Caco-2 (cell line): ENCODE results near the gene MARCHF9. TPM values are rescaled to one million over a fixed set of nuclear protein-coding genes. Genes with fewer than 3 reads are reported as not detected.

Source experiments
- BruUV-seq: library from RNA; stranded (reverse); fragments of 400-500 nt; replicated peaks from 2 replicates; lab custom pipeline; 2021; lab: Mats Ljungman, UMichigan
- CTCF ChIA-PET: fragments of 300-600 bp; sonication (Branson Sonifier 250); formaldehyde crosslinking; loops from one replicate; lab custom pipeline; 2022; ENCODE audit warnings: antibody characterized with exemption; lab: Charles Lee
- POLR2A ChIA-PET: fragments of 300-600 bp; sonication (Branson Sonifier 250); formaldehyde crosslinking; loops from one replicate; lab custom pipeline; 2022; ENCODE audit warnings: antibody characterized with exemption; lab: Charles Lee
- DNase-seq, 2 experiments: peaks; one replicate each; pipeline versions ENCODE4 v3.0.0 to v3.0.0-alpha.2; 2020 to 2022
- H3K27me3 ChIP-seq: replicated peaks from 2 replicates; pipeline ENCODE4 v1.6.0; 2011; ENCODE audit warnings: low read length; ENCODE audit not compliant: control insufficient read depth, insufficient read depth
- H3K36me3 ChIP-seq: 2 replicates; pipeline ENCODE4 v1.5.1; 2011; ENCODE audit warnings: low read length; ENCODE audit not compliant: control insufficient read depth, insufficient read depth
- H3K4me1 ChIP-seq: fragments of 250-450 bp; sonication (Bioruptor Pico); 2 replicates; pipeline ENCODE4 v1.5.1; 2020; ENCODE audit warnings: mild to moderate bottlenecking
- H3K4me3 ChIP-seq: 2 replicates; pipeline ENCODE4 v1.5.1; 2011; ENCODE audit warnings: low read depth, mild to moderate bottlenecking, control low read depth, low read length
- H3K9me3 ChIP-seq: fragments of 250-450 bp; sonication (Bioruptor Pico); 2 replicates; pipeline ENCODE4 v1.5.1; 2020; ENCODE audit warnings: mild to moderate bottlenecking, moderate library complexity
- H3K27ac Mint-ChIP-seq: one replicate; pipeline ENCODE4 v1.8.0; 2022; ENCODE audit warnings: mixed read lengths; ENCODE audit not compliant: unreplicated experiment
- H3K27me3 Mint-ChIP-seq: one replicate; pipeline ENCODE4 v1.8.0; 2022; ENCODE audit warnings: mixed read lengths; ENCODE audit not compliant: insufficient read depth, unreplicated experiment
- H3K36me3 Mint-ChIP-seq: one replicate; pipeline ENCODE4 v1.8.0; 2022; ENCODE audit warnings: mild to moderate bottlenecking, mixed read lengths; ENCODE audit not compliant: insufficient read depth, unreplicated experiment
- H3K4me1 Mint-ChIP-seq: one replicate; pipeline ENCODE4 v1.8.0; 2022; ENCODE audit warnings: low read depth, mixed read lengths; ENCODE audit not compliant: unreplicated experiment
- H3K4me3 Mint-ChIP-seq: one replicate; pipeline ENCODE4 v1.8.0; 2022; ENCODE audit warnings: mild to moderate bottlenecking, moderate library complexity, mixed read lengths; ENCODE audit not compliant: unreplicated experiment
- H3K9me3 Mint-ChIP-seq: one replicate; pipeline ENCODE4 v1.8.0; 2022; ENCODE audit warnings: mixed read lengths; ENCODE audit not compliant: unreplicated experiment
- intact Hi-C: fragments of 100-400 bp; cut with micrococcal nuclease; formaldehyde crosslinking; loops from one replicate; pipeline ENCODE4 v1.10.0; 2022; ENCODE audit not compliant: unreplicated experiment
- total RNA-seq: library from RNA; stranded (reverse); gene quantifications from 2 replicates; pipeline ENCODE4 v1.2.3, GENCODE V29; 2022
- TF ChIP-seq, protein P1 (sequence below), 2 experiments: fragments of 200-600 bp in 1 of 2; IDR thresholded peaks; 1 replicate in 1 of 2; 2 replicates in 1 of 2; pipeline versions ENCODE4 v1.5.1 to v1.8.0; 2011 to 2022; ENCODE audit warnings: antibody characterized with exemption in 1 of 2, control low read depth in 1 of 2, inconsistent platforms in 1 of 2, low read depth in 1 of 2, low read length in 1 of 2, mild to moderate bottlenecking in 1 of 2, moderate library complexity in 1 of 2; ENCODE audit not compliant: insufficient read depth in 1 of 2, severe bottlenecking in 1 of 2, unreplicated experiment in 1 of 2

The MARCHF9 gene
- total RNA-seq, 1 experiment from 2014 or later = 11.0 TPM

DNA sequence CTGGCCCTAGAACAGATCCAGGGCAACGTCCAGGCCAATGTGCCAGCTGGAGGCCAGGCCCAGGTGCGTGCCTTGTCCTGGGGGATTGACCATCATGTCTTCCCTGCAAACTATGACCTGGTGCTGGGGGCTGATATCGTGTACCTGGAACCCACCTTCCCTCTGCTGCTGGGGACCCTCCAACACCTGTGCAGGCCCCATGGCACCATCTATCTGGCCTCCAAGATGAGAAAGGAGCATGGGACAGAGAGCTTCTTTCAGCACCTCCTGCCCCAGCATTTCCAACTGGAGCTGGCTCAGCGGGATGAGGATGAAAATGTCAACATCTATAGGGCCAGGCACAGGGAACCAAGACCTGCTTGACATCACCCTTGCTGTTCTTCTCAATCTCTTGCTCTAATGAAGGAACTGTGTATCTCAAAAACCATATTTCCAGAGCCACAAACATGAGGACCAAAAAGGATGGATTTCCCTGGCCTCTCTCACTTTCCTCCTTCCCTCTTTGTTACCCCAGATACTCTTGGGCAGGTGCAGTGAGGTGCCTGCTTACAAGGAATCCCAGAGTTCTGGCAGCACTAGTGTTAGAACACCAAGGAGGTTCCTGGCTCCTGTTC, 25.5 kb downstream of the MARCHF9 start:
- H3K4me3 ChIP-seq = no peak overlapping the region
- Mint-ChIP-seq H3K9me3 (no peaks in the 10 kb centered on the region), H3K4me1 (no peaks in the 10 kb centered on the region), H3K36me3 (peaks cover 15% of the 10 kb centered on the region), H3K27me3 (no peaks in the 10 kb centered on the region), H3K27ac (no peak overlapping the region), H3K4me3 (no peak overlapping the region)
- ChIA-PET CTCF (interaction anchor here (1.0 to 1.2 kb wide), 2 partner anchors 8 to 21 kb away, joined by 3 read pairs; partner anchors contain the start of genes EEF1AKMT3 and METTL1), POLR2A (no interaction called here)
- H3K4me1 ChIP-seq = no peaks in the 10 kb centered on the region
- TF ChIP-seq, protein P1, sequence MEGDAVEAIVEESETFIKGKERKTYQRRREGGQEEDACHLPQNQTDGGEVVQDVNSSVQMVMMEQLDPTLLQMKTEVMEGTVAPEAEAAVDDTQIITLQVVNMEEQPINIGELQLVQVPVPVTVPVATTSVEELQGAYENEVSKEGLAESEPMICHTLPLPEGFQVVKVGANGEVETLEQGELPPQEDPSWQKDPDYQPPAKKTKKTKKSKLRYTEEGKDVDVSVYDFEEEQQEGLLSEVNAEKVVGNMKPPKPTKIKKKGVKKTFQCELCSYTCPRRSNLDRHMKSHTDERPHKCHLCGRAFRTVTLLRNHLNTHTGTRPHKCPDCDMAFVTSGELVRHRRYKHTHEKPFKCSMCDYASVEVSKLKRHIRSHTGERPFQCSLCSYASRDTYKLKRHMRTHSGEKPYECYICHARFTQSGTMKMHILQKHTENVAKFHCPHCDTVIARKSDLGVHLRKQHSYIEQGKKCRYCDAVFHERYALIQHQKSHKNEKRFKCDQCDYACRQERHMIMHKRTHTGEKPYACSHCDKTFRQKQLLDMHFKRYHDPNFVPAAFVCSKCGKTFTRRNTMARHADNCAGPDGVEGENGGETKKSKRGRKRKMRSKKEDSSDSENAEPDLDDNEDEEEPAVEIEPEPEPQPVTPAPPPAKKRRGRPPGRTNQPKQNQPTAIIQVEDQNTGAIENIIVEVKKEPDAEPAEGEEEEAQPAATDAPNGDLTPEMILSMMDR (IDR thresholded peaks at IDR 0.05; ENCODE audit: insufficient read depth in 1 of 2, low read depth in 1 of 2, low read length in 1 of 2, severe bottlenecking in 1 of 2, unreplicated experiment in 1 of 2) = no peak
- H3K36me3 ChIP-seq = no peaks in the 10 kb centered on the region
- DNase-seq = no peak
- no peaks in the 10 kb centered on the region for H3K27me3 ChIP-seq
- no TSS peak for BruUV-seq
- intact Hi-C loops = no loop called here
- H3K9me3 ChIP-seq = no peaks in the 10 kb centered on the region

DNA sequence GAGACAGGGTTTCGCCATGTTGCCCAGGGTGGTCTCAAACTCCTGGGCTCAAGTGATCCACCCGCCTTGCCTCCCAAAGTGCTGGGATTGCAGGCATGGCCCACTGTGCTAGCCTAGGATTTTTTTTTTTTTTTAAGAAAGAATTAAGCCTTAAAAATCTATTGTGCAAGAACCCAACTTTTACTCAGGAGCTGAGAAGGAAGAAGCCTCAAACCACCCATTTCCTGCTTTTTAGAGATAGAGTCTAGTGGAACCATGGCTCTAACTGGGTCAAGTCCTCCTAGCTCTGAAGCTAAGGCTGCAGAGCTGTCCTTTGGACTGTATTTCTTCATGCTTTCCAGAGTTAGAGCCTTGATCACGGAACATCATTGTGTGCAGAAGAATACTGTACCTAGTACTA, 26.3 kb downstream of the MARCHF9 start:
- Mint-ChIP-seq H3K27me3 (no peaks in the 10 kb centered on the region), H3K36me3 (peaks cover 15% of the 10 kb centered on the region), H3K4me1 (no peaks in the 10 kb centered on the region), H3K27ac (no peak overlapping the region), H3K4me3 (no peak overlapping the region), H3K9me3 (no peaks in the 10 kb centered on the region)
- H3K4me1 ChIP-seq = no peaks in the 10 kb centered on the region
- DNase-seq = no peak
- ChIA-PET POLR2A (interaction anchor here (0.7 kb wide), 1 partner anchor 9 kb away, joined by 3 read pairs; the partner anchor contains the start of genes EEF1AKMT3 and METTL1), CTCF (interaction anchor here (0.6 to 1.0 kb wide), 4 partner anchors 9 to 1090 kb away, joined by 3 to 5 read pairs (median 4); partner anchors contain the start of genes EEF1AKMT3 and METTL1)
- TF ChIP-seq, protein P1 (IDR thresholded peaks at IDR 0.05; ENCODE audit: insufficient read depth in 1 of 2, low read depth in 1 of 2, low read length in 1 of 2, severe bottlenecking in 1 of 2, unreplicated experiment in 1 of 2) = no peak
- H3K27me3 ChIP-seq = no peaks in the 10 kb centered on the region
- no peak overlapping the region for H3K4me3 ChIP-seq
- H3K36me3 ChIP-seq = no peaks in the 10 kb centered on the region
- intact Hi-C loops = no loop called here
- no peaks in the 10 kb centered on the region for H3K9me3 ChIP-seq
- BruUV-seq = no TSS peak

- H3K4me1 ChIP-seq = no peaks in the 10 kb centered on the region
- no peaks in the 10 kb centered on the region for H3K36me3 ChIP-seq
- H3K9me3 Mint-ChIP-seq = no peaks in the 10 kb centered on the region
- H3K36me3 Mint-ChIP-seq = peaks cover 11% of the 10 kb centered on the region
- H3K4me1 Mint-ChIP-seq = no peaks in the 10 kb centered on the region
- H3K4me3 ChIP-seq = no peak overlapping the region
- no peak overlapping the region for H3K4me3 Mint-ChIP-seq
- TF ChIP-seq, protein P1 (IDR thresholded peaks at IDR 0.05; ENCODE audit: insufficient read depth in 1 of 2, low read depth in 1 of 2, low read length in 1 of 2, severe bottlenecking in 1 of 2, unreplicated experiment in 1 of 2) = no peak
- intact Hi-C loops = loop anchor here (1.0 kb wide), 1 partner anchor 10 kb away; the partner anchor contains the start of genes EEF1AKMT3 and METTL1
- no peaks in the 10 kb centered on the region for H3K27me3 ChIP-seq
- no peak overlapping the region for H3K27ac Mint-ChIP-seq
- no peaks in the 10 kb centered on the region for H3K27me3 Mint-ChIP-seq
- no peaks in the 10 kb centered on the region for H3K9me3 ChIP-seq
- DNase-seq = no peak
- CTCF ChIA-PET = interaction anchor here (0.7 to 0.8 kb wide), 2 partner anchors 22 to 115 kb away, joined by 3 to 5 read pairs; no protein-coding TSS in a partner anchor
- BruUV-seq = no TSS peak
- POLR2A ChIA-PET = interaction anchor here (0.7 kb wide), 1 partner anchor 10 kb away, joined by 3 read pairs; the partner anchor contains the start of genes EEF1AKMT3 and METTL1
These were observed 26.9 kb downstream of the MARCHF9 start for GRCh38 chr12:57781801-57782200.
